Measurements from ENCODE around the gene PTPRD. TPM values are rescaled to one million over a fixed set of nuclear protein-coding genes. Genes with fewer than 3 reads are reported as not detected.

PTPRD gene
- total RNA-seq, 1 experiment from 2014 or later = not detected

- TF ChIP-seq SIN3A (IDR thresholded peaks at IDR 0.05; ENCODE audit: borderline replicate concordance, insufficient read depth, low read depth, low read length) (no peak), CTCF (IDR thresholded peaks at IDR 0.05) (no peak), TCF7L2 (IDR thresholded peaks at IDR 0.05; ENCODE audit: low read depth, low read length) (no peak), POLR2AphosphoS5 (IDR thresholded peaks at IDR 0.05; ENCODE audit: low read depth, low read length) (no peak), REST (IDR thresholded peaks at IDR 0.05; ENCODE audit: insufficient read depth in 1 of 2, low read depth in 2 of 2, low read length in 1 of 2) (no peak)
- H3K27me3 ChIP-seq (ENCODE audit: control insufficient read depth, insufficient read depth, low read length) = no peaks in the 10 kb centered on the region
- H3K4me1 ChIP-seq (ENCODE audit: control insufficient read depth, insufficient read depth, low read length) = no peaks in the 10 kb centered on the region
- DNase-seq (ENCODE audit: low read depth, low spot score) = no peak
- no TSS peak for BruUV-seq (replicated peaks)
- in situ Hi-C loops (cut with HindIII; ENCODE audit: low pct_unique_long_range_greater_than_20kb, low sequenced_read_pairs) (no loop called here), intact Hi-C loops (cut with micrococcal nuclease; ENCODE audit: unreplicated experiment) (no loop called here)
- ChIA-PET POLR2A (no interaction called here), CTCF (no interaction called here)
- no peaks in the 10 kb centered on the region for H3K36me3 ChIP-seq (ENCODE audit: control insufficient read depth, insufficient read depth, low read length)
- H3K9me3 ChIP-seq (ENCODE audit: control insufficient read depth, insufficient read depth, low read depth, low read length) = no peaks in the 10 kb centered on the region
- ATAC-seq = no peak
- no peak overlapping the region for H3K27ac ChIP-seq (ENCODE audit: low read length)
- H3K4me3 ChIP-seq (ENCODE audit: low read depth in 2 of 2, low read length in 2 of 2) = no peak overlapping the region
These were observed 173.8 kb downstream of the PTPRD start for GRCh38 chr9:10438955-10439354.

- POLR2A ChIA-PET = no interaction called here
These were observed 176.0 kb downstream of the PTPRD start for GRCh38 chr9:10436756-10437155.

More at GRCh38 chr9:10436756-10437155, 176.0 kb downstream of the PTPRD start:
- no TSS peak for BruUV-seq (replicated peaks)
- intact Hi-C loops (cut with micrococcal nuclease; ENCODE audit: unreplicated experiment) = no loop called here
- CTCF ChIA-PET = no interaction called here
- Histone ChIP-seq H3K9me3 (ENCODE audit: control insufficient read depth, insufficient read depth, low read depth, low read length) (no peaks in the 10 kb centered on the region), H3K36me3 (ENCODE audit: control insufficient read depth, insufficient read depth, low read length) (no peaks in the 10 kb centered on the region), H3K27ac (ENCODE audit: low read length) (no peak overlapping the region), H3K4me3 (ENCODE audit: low read depth in 2 of 2, low read length in 2 of 2) (no peak overlapping the region), H3K4me1 (ENCODE audit: control insufficient read depth, insufficient read depth, low read length) (no peaks in the 10 kb centered on the region), H3K27me3 (ENCODE audit: control insufficient read depth, insufficient read depth, low read length) (no peaks in the 10 kb centered on the region)
- ATAC-seq (no peak), DNase-seq (ENCODE audit: low read depth, low spot score) (no peak)
- TF ChIP-seq POLR2AphosphoS5 (IDR thresholded peaks at IDR 0.05; ENCODE audit: low read depth, low read length) (no peak), REST (IDR thresholded peaks at IDR 0.05; ENCODE audit: insufficient read depth in 1 of 2, low read depth in 2 of 2, low read length in 1 of 2) (no peak), CTCF (IDR thresholded peaks at IDR 0.05) (no peak), TCF7L2 (IDR thresholded peaks at IDR 0.05; ENCODE audit: low read depth, low read length) (no peak), SIN3A (IDR thresholded peaks at IDR 0.05; ENCODE audit: borderline replicate concordance, insufficient read depth, low read depth, low read length) (no peak)
- in situ Hi-C loops (cut with HindIII; ENCODE audit: low pct_unique_long_range_greater_than_20kb, low sequenced_read_pairs) = no loop called here
